ENCODE results near the gene DCDC1.

DNA sequence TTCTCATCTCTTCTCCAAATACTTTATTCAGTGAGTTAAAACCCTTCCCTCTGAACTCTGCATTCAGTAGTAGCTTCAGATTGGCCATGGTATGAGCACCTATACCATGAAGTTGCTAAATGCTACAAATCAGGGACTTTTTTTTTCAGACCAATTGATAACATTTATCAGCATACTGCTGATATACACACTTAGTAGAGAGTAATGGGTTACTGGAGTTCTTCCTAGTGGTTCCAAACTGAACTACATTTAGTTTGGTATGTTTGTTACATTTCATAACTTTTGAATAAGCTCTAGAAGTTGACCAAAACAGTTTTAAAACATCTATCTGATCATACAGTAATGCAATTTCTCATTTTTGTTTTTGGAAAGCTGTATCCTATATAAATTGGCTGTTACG, 104.7 kb downstream of the DCDC1 start:
- no peak for TF ChIP-seq EZH2 (IDR thresholded peaks at IDR 0.05)
- no peak for TF ChIP-seq POLR2AphosphoS5 (IDR thresholded peaks at IDR 0.05; ENCODE audit: borderline replicate concordance, low read depth, low read length)
- TF ChIP-seq FOXP2 (optimal IDR thresholded peaks at IDR 0.05; ENCODE audit: control extremely low read depth, extremely low read length, insufficient read depth): no peak

Measured in SK-N-MC (cell line).